ENCODE results near the gene C19orf67. TPM values are rescaled to one million over a fixed set of nuclear protein-coding genes. Genes with fewer than 3 reads are reported as not detected.

The C19orf67 gene
- total RNA-seq, 2 experiments from 2014 or later = not detected

DNA sequence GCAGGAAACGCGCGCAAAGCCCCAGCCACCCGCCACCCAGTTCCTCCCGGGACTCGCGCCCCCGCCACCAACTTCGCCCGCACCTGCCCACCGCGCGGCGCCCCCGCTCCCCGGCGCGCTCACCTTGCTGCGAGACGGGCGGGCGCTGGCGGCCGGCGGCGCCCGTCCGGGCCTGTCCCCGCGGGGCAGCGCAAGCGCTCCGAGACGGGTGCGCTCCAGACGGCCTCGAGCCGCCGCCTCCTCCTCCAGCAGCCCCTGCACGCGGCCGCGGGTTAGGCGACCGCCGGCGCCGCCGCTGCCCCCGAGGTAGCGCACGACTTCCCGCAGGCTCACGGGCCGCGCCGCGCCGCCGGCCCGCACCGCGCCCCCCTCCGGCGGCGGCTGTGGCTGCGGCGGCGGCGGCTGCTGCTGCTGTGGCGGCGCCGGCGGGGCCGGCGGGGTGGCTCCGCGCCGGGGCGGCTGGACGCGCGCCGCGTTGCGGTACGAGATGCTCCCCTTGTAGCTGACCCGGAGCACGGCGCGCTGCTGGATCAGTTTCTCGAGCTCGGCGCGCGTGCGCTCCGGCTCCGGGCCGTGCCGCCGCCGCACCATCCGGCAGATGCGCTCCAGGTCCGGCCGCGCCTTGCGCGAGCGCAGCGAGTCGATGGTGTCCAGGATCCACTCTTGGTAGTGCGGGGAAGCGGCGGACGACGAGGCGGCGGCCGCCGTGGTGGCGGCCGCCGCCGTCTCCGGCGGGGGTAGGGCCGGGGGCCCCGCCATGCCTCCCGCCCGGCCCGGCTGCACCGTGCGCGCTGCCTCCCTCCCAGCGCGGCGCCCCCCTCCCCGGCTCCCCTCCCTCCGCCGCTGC, 4.3 kb upstream of the C19orf67 start:
- ChIA-PET POLR2A (interaction anchor here (0.9 to 2.5 kb wide), 3 partner anchors 13 to 24 kb away, joined by 3 to 9 read pairs (median 3); no protein-coding TSS in a partner anchor), CTCF (interaction anchor here (0.6 to 4.3 kb wide), 4 partner anchors 17 to 228 kb away, joined by 3 to 16 read pairs (median 3); partner anchors contain the start of genes ASF1B and MISP3)
- TF ChIP-seq, protein P1, sequence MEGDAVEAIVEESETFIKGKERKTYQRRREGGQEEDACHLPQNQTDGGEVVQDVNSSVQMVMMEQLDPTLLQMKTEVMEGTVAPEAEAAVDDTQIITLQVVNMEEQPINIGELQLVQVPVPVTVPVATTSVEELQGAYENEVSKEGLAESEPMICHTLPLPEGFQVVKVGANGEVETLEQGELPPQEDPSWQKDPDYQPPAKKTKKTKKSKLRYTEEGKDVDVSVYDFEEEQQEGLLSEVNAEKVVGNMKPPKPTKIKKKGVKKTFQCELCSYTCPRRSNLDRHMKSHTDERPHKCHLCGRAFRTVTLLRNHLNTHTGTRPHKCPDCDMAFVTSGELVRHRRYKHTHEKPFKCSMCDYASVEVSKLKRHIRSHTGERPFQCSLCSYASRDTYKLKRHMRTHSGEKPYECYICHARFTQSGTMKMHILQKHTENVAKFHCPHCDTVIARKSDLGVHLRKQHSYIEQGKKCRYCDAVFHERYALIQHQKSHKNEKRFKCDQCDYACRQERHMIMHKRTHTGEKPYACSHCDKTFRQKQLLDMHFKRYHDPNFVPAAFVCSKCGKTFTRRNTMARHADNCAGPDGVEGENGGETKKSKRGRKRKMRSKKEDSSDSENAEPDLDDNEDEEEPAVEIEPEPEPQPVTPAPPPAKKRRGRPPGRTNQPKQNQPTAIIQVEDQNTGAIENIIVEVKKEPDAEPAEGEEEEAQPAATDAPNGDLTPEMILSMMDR (IDR thresholded peaks at IDR 0.05) = no peak
- Mint-ChIP-seq H3K4me1 (ENCODE audit: low read depth) (peaks cover 16% of the 10 kb centered on the region), H3K4me3 (peak overlapping the region; percentile 77), H3K9me3 (peaks cover 11% of the 10 kb centered on the region), H3K36me3 (ENCODE audit: low read depth) (peaks cover 37% of the 10 kb centered on the region), H3K27me3 (no peaks in the 10 kb centered on the region), H3K27ac (peak overlapping the region; percentile 75)
- intact Hi-C loops (cut with micrococcal nuclease) = no loop called here
- peak; percentile 64 for DNase-seq
- no peak for ATAC-seq

DNA sequence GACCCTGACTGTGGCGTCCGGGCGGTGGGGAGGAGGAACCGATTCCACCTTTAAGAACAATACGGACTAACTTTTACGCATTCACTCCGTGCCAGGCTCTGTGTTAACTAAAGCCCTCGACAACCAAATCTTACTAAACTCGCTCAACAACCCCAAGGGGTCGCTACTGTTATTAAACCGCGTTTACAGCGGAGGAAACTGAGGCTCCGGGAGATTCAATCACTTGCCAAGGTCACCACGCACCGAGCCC, 3.8 kb upstream of the C19orf67 start:
- ATAC-seq (no peak), DNase-seq (no peak)
- H3K27ac Mint-ChIP-seq = peak overlapping the region; percentile 75
- TF ChIP-seq, protein P1 (IDR thresholded peaks at IDR 0.05) = peak; percentile 51
- peak overlapping the region; percentile 77 for H3K4me3 Mint-ChIP-seq
- CTCF ChIA-PET = interaction anchor here (1.0 to 4.3 kb wide), 3 partner anchors 17 to 227 kb away, joined by 3 to 16 read pairs (median 3); partner anchors contain the start of genes ASF1B and MISP3
- POLR2A ChIA-PET = interaction anchor here (0.9 to 2.5 kb wide), 2 partner anchors 12 to 24 kb away, joined by 3 to 9 read pairs; no protein-coding TSS in a partner anchor
- H3K36me3 Mint-ChIP-seq (ENCODE audit: low read depth) = peaks cover 33% of the 10 kb centered on the region
- peaks cover 16% of the 10 kb centered on the region for H3K4me1 Mint-ChIP-seq (ENCODE audit: low read depth)
- no peaks in the 10 kb centered on the region for H3K27me3 Mint-ChIP-seq
- peaks cover 11% of the 10 kb centered on the region for H3K9me3 Mint-ChIP-seq
- intact Hi-C loops (cut with micrococcal nuclease) = no loop called here

DNA sequence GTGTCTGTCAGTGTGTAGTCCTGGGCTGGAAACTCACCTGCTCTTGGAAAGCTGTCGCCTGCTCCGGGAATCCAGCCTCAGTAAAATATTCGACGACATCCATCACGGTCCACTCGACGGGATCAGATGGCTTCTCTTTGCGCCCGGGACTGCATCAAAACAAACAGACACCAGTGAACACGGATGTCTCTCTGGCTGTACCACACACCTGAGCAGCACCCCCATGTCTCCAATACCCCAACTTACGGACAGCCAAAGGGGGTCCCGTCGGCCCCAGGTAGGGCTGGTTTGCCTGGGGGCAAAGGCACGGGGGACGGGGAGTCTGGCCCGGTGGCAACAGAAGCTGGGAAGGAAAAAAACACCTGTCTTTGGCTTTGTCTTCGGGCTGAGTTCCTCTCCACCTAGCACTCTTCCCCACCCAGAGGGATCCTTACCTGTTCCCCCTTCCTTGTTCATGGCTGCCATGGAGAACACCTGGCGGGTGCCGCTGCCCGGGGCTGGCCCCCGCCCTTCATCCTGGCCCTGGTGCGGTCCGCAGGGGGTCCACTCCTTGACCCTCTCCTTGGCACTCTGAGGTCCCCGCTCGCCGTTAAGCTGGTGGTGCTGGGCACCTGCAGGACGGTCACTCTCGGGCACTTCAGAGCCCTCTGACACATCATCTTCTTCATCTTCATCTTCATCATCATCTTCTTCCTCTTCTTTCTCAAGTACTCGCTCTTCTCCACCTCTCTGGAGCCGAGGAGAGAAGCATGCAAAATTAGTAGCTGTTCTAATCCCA, 3.2 kb upstream of the C19orf67 start:
- ChIA-PET POLR2A (interaction anchor here (0.9 to 2.5 kb wide), 2 partner anchors 12 to 25 kb away, joined by 3 to 9 read pairs; no protein-coding TSS in a partner anchor), CTCF (interaction anchor here (1.0 to 4.3 kb wide), 3 partner anchors 16 to 227 kb away, joined by 3 to 16 read pairs (median 3); partner anchors contain the start of genes ASF1B and MISP3)
- Mint-ChIP-seq H3K9me3 (peaks cover 11% of the 10 kb centered on the region), H3K4me1 (ENCODE audit: low read depth) (peaks cover 16% of the 10 kb centered on the region), H3K36me3 (ENCODE audit: low read depth) (peaks cover 33% of the 10 kb centered on the region), H3K27me3 (no peaks in the 10 kb centered on the region), H3K4me3 (peak overlapping the region; percentile 77), H3K27ac (peak overlapping the region; percentile 75)
- DNase-seq (no peak), ATAC-seq (no peak)
- intact Hi-C loops (cut with micrococcal nuclease) = no loop called here
- TF ChIP-seq, protein P1 (IDR thresholded peaks at IDR 0.05) = no peak

DNA sequence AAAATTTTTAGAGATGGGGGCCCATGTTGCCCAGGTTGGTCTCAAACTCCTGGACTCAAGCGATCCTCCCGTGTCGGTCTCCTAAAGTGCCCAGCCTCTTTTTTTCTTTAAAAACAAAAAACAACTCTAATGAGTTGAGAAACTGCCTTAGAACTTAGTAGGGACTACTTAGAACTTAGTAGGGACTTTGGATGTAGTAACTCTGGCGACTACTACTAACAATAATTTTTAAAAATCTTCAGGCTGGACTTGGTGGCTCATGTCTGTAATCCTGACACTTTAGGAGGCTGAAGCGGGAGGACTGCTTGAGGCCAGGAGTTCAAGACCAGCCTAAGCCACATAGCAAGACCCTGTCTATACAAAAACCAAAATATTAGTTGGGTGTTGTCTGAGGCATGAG, 515 bp upstream of the C19orf67 start:
- H3K27me3 Mint-ChIP-seq = no peaks in the 10 kb centered on the region
- H3K36me3 Mint-ChIP-seq (ENCODE audit: low read depth) = peaks cover 21% of the 10 kb centered on the region
- intact Hi-C loops (cut with micrococcal nuclease) = no loop called here
- DNase-seq = no peak
- H3K4me1 Mint-ChIP-seq (ENCODE audit: low read depth) = peaks cover 11% of the 10 kb centered on the region
- TF ChIP-seq, protein P1 (IDR thresholded peaks at IDR 0.05) = no peak
- no peaks in the 10 kb centered on the region for H3K9me3 Mint-ChIP-seq
- CTCF ChIA-PET = interaction anchor here (0.5 to 4.3 kb wide), 2 partner anchors 14 to 49 kb away, joined by 3 to 16 read pairs; partner anchors contain the start of gene MISP3
- no peak overlapping the region for H3K4me3 Mint-ChIP-seq
- POLR2A ChIA-PET = no interaction called here
- no peak for ATAC-seq
- no peak overlapping the region for H3K27ac Mint-ChIP-seq
